Activated B cell treated with CpG ODN at 0.5 μM for 24 hours (primary cell): ENCODE measurements around the gene KCNN3. TPM values are rescaled to one million over a fixed set of nuclear protein-coding genes. Genes with fewer than 3 reads are reported as not detected.

Source experiments
- ATAC-seq: fragments of 200-7000 bp; cut with Tn5 transposase; one replicate; pipeline ENCODE4 v1.10.0; 2021; ENCODE audit warnings: low read depth, mild to moderate bottlenecking, moderate library complexity
- CTCF ChIA-PET: fragments of 350-600 bp; sonication (Branson Sonifier 250); formaldehyde crosslinking; loops from one replicate; lab custom pipeline; 2021; ENCODE audit warnings: antibody characterized with exemption; lab: Charles Lee
- POLR2A ChIA-PET: fragments of 350-600 bp; sonication (Branson Sonifier 250); formaldehyde crosslinking; loops from one replicate; lab custom pipeline; 2021; ENCODE audit warnings: antibody characterized with exemption; lab: Charles Lee
- DNase-seq: peaks from one replicate; pipeline ENCODE4 v3.0.0; 2022
- H3K27ac Mint-ChIP-seq: one replicate; pipeline ENCODE4 v1.8.0; 2020; ENCODE audit warnings: mixed read lengths
- H3K27me3 Mint-ChIP-seq: one replicate; pipeline ENCODE4 v1.8.0; 2021; ENCODE audit warnings: mixed read lengths
- H3K36me3 Mint-ChIP-seq: one replicate; pipeline ENCODE4 v1.8.0; 2021; ENCODE audit warnings: low read depth, mixed read lengths
- H3K4me1 Mint-ChIP-seq: one replicate; pipeline ENCODE4 v1.8.0; 2021; ENCODE audit warnings: mixed read lengths
- H3K4me3 Mint-ChIP-seq: one replicate; pipeline ENCODE4 v1.8.0; 2020; ENCODE audit warnings: mild to moderate bottlenecking, mixed read lengths
- H3K9me3 Mint-ChIP-seq: one replicate; pipeline ENCODE4 v1.8.0; 2020; ENCODE audit warnings: mixed read lengths
- intact Hi-C: fragments of 100-400 bp; cut with micrococcal nuclease; formaldehyde crosslinking; loops from one replicate; pipeline ENCODE4 v1.15.1; 2024
- total RNA-seq: library from RNA; stranded (reverse); gene quantifications from 2 replicates; pipeline ENCODE4 v1.2.3, GENCODE V29; 2022
- TF ChIP-seq, protein P1 (sequence below): fragments of 200-600 bp; IDR thresholded peaks from one replicate; pipeline ENCODE4 v1.8.0; 2022; ENCODE audit warnings: antibody characterized with exemption, mild to moderate bottlenecking

KCNN3 gene
- total RNA-seq, 1 donor from 2014 or later, result 1.1 TPM

DNA sequence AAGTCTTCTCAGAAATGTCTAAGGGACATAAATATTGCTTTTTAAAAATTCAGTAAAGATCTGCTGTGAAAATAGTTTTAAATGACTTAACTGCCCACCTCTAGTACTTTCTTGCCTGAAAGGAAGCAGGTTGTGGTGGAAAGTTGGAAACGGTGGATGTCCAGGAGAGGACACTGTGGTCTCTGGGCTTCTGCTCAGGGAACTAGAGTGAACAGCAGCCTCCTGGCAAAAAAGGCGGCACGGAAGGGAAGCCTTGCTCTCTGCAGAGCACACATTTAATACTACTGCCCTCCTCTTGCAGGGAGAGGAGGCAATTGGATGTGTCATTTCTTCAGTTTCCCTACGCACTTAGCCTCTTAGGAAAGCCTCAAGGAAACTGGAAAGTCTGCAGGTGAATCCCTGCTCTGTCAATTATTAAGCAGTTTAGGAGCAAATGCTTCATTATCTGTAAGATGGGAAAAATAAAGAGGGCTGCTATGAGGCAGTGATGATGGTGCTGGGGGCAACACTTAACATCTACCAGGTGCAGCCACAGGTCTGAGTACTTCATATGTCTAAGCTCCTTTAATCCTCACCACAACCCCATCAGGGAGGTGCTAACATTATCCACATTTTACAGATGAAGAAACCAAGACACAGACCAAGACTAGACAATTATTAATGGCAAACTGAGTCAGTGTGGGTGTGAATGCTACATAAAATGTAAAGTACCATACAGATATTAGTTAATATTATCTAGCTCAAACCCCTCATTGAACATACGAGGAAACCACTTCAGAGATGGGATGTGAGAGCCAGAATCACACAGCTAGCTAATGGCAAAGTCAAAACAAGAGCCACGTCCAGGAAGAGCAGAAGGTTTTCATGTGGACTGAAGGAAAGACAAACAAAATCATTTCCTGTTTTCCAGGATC is 153.2 kb downstream of the KCNN3 start:
- CTCF ChIA-PET, result interaction anchor here (0.7 kb wide), 1 partner anchor 102 kb away, joined by 4 read pairs; no protein-coding TSS in a partner anchor
- H3K4me1 Mint-ChIP-seq, result peaks cover 5% of the 10 kb centered on the region
- H3K4me3 Mint-ChIP-seq, result no peak overlapping the region
- intact Hi-C loops, result no loop called here
- TF ChIP-seq, protein P1, sequence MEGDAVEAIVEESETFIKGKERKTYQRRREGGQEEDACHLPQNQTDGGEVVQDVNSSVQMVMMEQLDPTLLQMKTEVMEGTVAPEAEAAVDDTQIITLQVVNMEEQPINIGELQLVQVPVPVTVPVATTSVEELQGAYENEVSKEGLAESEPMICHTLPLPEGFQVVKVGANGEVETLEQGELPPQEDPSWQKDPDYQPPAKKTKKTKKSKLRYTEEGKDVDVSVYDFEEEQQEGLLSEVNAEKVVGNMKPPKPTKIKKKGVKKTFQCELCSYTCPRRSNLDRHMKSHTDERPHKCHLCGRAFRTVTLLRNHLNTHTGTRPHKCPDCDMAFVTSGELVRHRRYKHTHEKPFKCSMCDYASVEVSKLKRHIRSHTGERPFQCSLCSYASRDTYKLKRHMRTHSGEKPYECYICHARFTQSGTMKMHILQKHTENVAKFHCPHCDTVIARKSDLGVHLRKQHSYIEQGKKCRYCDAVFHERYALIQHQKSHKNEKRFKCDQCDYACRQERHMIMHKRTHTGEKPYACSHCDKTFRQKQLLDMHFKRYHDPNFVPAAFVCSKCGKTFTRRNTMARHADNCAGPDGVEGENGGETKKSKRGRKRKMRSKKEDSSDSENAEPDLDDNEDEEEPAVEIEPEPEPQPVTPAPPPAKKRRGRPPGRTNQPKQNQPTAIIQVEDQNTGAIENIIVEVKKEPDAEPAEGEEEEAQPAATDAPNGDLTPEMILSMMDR, result no peak
- no peaks in the 10 kb centered on the region for H3K27me3 Mint-ChIP-seq
- ATAC-seq, result no peak
- no peak for DNase-seq
- no peaks in the 10 kb centered on the region for H3K9me3 Mint-ChIP-seq
- no peak overlapping the region for H3K27ac Mint-ChIP-seq
- no peaks in the 10 kb centered on the region for H3K36me3 Mint-ChIP-seq
- POLR2A ChIA-PET, result no interaction called here

GRCh38 chr1:154716011-154716410 is 154.1 kb downstream of the KCNN3 start:
- Mint-ChIP-seq H3K4me1 (peaks cover 5% of the 10 kb centered on the region), H3K27me3 (no peaks in the 10 kb centered on the region), H3K36me3 (no peaks in the 10 kb centered on the region), H3K27ac (no peak overlapping the region), H3K9me3 (no peaks in the 10 kb centered on the region), H3K4me3 (no peak overlapping the region)
- intact Hi-C loops, result no loop called here
- no peak for ATAC-seq
- DNase-seq, result no peak
- CTCF ChIA-PET, result no interaction called here
- POLR2A ChIA-PET, result no interaction called here
- TF ChIP-seq, protein P1, result no peak

- ChIA-PET CTCF (no interaction called here), POLR2A (interaction anchor here (0.6 kb wide), 1 partner anchor 74 kb away, joined by 6 read pairs; no protein-coding TSS in a partner anchor)
- Mint-ChIP-seq H3K4me3 (no peak overlapping the region), H3K27ac (no peak overlapping the region), H3K9me3 (no peaks in the 10 kb centered on the region), H3K36me3 (no peaks in the 10 kb centered on the region), H3K4me1 (no peaks in the 10 kb centered on the region), H3K27me3 (no peaks in the 10 kb centered on the region)
- ATAC-seq (no peak), DNase-seq (no peak)
- TF ChIP-seq, protein P1, result no peak
- intact Hi-C loops, result no loop called here
These were observed 154.7 kb downstream of the KCNN3 start for GRCh38 chr1:154715385-154715784.

DNA sequence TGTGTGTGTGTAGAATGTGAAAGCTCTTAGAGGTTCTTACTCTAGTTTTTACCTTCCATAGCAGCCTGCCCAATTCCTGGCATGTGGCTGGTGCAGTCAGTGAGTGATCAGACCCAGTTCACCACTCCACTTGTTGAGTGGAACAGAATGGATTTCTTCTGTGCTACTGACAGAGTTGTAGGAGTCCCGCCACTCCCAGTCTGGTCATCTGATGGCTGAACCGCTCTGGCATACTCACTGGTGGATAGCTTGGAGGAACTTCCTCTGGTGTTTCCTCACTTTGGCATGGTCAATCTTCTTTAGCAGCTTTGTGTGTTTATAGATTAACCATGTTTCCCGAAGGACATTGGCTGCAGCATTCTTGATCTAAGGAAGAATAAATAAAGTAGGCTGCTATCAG is 155.4 kb downstream of the KCNN3 start:
- ATAC-seq, result no peak
- DNase-seq, result no peak
- CTCF ChIA-PET, result no interaction called here

More for the DNA sequence above, 155.4 kb downstream of the KCNN3 start:
- Mint-ChIP-seq H3K27ac (no peak overlapping the region), H3K9me3 (no peaks in the 10 kb centered on the region), H3K27me3 (no peaks in the 10 kb centered on the region), H3K36me3 (no peaks in the 10 kb centered on the region), H3K4me3 (no peak overlapping the region), H3K4me1 (no peaks in the 10 kb centered on the region)
- TF ChIP-seq, protein P1, result no peak
- POLR2A ChIA-PET, result interaction anchor here (0.6 kb wide), 2 partner anchors 75 to 104 kb away, joined by 3 to 6 read pairs; no protein-coding TSS in a partner anchor
- intact Hi-C loops, result no loop called here
